KMS-11 (cell line): ENCODE measurements around the gene LGALS7B.
"Not testable (repeated sequence)": the region's sequence is repeated elsewhere in the genome, so short reads cannot be mapped to it uniquely, and the experiment has no call there.

Source experiments
- H2AFZ ChIP-seq: fragments of 200-600 bp; sonication (generic); 2 replicates; pipeline ENCODE4 v1.6.1; 2016; ENCODE audit warnings: antibody characterized with exemption, mixed run types, low read depth
- H3K27ac ChIP-seq: fragments of 200-600 bp; sonication (generic); 2 replicates; pipeline ENCODE4 v1.6.1; 2016; ENCODE audit warnings: mild to moderate bottlenecking, mixed run types
- H3K27me3 ChIP-seq: fragments of 200-600 bp; sonication (generic); 2 replicates; pipeline ENCODE4 v1.6.1; 2017; ENCODE audit warnings: mild to moderate bottlenecking, low read depth, mixed run types, moderate library complexity; ENCODE audit not compliant: insufficient read depth
- H3K36me3 ChIP-seq: fragments of 200-600 bp; sonication (generic); 2 replicates; pipeline ENCODE4 v1.6.1; 2017; ENCODE audit warnings: mild to moderate bottlenecking, mixed run types; ENCODE audit not compliant: insufficient read depth
- H3K4me1 ChIP-seq: fragments of 200-600 bp; sonication (generic); 2 replicates; pipeline ENCODE4 v1.6.1; 2016; ENCODE audit warnings: mild to moderate bottlenecking, low read depth, mixed run types; ENCODE audit not compliant: poor library complexity, severe bottlenecking
- H3K4me2 ChIP-seq: fragments of 200-600 bp; sonication (generic); 2 replicates; pipeline ENCODE4 v1.7.0; 2016; ENCODE audit warnings: mild to moderate bottlenecking, mixed run types
- H3K4me3 ChIP-seq: fragments of 200-600 bp; sonication (generic); IDR thresholded peaks from 2 replicates; pipeline ENCODE4 v1.6.1; 2017; ENCODE audit warnings: low read depth, low read length, mixed read lengths; ENCODE audit not compliant: insufficient read depth
- H3K79me2 ChIP-seq: fragments of 200-600 bp; sonication (generic); 2 replicates; pipeline ENCODE4 v1.6.1; 2016; ENCODE audit warnings: low read depth, mixed run types; ENCODE audit not compliant: insufficient read depth
- H3K9ac ChIP-seq: fragments of 200-600 bp; sonication (generic); 2 replicates; pipeline ENCODE4 v1.6.1; 2016; ENCODE audit warnings: mild to moderate bottlenecking, mixed run types
- H4K20me1 ChIP-seq: fragments of 200-600 bp; sonication (generic); 2 replicates; pipeline ENCODE4 v1.6.1; 2016; ENCODE audit warnings: mild to moderate bottlenecking, mixed run types; ENCODE audit not compliant: insufficient read depth
- TF ChIP-seq, protein P1 (sequence below): fragments of 200-600 bp; sonication (generic); conservative IDR thresholded peaks from 2 replicates; pipeline ENCODE4 v1.6.1; 2017; ENCODE audit warnings: low read depth, mild to moderate bottlenecking, antibody characterized with exemption, low read length, moderate library complexity, mixed read lengths

LGALS7B gene

DNA sequence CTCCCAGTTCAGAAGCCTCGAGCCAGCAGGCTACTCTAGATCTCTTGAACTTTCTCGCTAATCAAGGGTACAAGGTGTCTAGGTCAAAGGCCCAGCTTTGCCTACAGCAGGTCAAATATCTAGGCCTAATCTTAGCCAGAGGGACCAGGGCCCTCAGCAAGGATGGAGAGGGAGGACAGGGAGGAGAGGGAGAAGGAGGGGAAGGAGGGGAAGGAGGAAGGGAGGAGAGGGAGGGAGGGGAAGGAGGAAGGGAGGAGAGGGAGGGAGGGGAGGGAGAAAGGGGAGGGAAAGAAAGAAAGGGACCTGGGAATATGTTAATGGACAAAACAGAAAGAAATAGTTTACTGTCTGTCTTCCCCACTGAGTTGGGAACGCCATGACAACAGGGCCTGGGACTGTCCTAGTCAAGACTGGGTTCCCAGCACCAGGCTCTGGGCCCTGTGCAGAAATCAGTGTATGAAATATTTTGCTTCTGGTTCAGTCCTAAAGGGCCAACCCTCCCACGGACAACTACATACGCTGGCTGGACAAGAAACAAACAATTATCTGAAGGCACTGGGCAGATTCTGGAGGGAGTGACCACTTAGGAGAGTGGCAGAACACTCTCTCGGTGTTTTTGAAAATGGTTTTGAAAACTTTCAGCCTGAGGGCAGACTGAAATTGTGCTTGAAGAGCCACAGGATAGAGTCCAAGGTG is 38.0 kb downstream of the LGALS7B start:
- no peaks in the 10 kb centered on the region for H4K20me1 ChIP-seq
- no peak overlapping the region for H3K27ac ChIP-seq
- no peaks in the 10 kb centered on the region for H3K27me3 ChIP-seq
- H3K4me1 ChIP-seq = peaks cover 10% of the 10 kb centered on the region
- H3K9ac ChIP-seq = no peak overlapping the region
- no peak overlapping the region for H3K4me3 ChIP-seq
- H2AFZ ChIP-seq = no peak overlapping the region
- no peak overlapping the region for H3K4me2 ChIP-seq
- H3K79me2 ChIP-seq = peaks cover 9% of the 10 kb centered on the region; the same call in 1 of the 2 replicates
- TF ChIP-seq, protein P1, sequence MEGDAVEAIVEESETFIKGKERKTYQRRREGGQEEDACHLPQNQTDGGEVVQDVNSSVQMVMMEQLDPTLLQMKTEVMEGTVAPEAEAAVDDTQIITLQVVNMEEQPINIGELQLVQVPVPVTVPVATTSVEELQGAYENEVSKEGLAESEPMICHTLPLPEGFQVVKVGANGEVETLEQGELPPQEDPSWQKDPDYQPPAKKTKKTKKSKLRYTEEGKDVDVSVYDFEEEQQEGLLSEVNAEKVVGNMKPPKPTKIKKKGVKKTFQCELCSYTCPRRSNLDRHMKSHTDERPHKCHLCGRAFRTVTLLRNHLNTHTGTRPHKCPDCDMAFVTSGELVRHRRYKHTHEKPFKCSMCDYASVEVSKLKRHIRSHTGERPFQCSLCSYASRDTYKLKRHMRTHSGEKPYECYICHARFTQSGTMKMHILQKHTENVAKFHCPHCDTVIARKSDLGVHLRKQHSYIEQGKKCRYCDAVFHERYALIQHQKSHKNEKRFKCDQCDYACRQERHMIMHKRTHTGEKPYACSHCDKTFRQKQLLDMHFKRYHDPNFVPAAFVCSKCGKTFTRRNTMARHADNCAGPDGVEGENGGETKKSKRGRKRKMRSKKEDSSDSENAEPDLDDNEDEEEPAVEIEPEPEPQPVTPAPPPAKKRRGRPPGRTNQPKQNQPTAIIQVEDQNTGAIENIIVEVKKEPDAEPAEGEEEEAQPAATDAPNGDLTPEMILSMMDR = no peak
- H3K36me3 ChIP-seq = peaks cover 4% of the 10 kb centered on the region; the same call in 1 of the 2 replicates

DNA sequence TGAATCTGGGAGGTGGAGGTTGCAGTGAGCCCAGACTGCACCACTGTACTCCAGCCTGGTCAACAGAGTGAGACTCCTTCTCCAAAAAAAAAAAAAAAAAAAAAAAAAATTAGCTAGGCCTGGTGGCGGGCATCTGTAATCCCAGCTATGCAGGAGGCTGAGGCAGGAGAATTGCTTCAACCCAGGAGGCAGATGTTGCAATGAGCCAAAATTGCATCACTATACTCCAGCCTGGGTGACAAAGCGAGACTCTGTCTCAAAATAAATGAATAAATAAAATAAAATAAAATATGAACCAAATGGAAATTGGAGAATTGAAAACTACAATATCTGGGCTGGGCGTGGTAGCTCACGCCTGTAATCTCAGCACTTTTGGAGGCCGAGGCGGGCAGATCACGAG is 40.2 kb downstream of the LGALS7B start:
- not testable (repeated sequence) for H3K36me3 ChIP-seq, H3K4me3 ChIP-seq, H3K4me2 ChIP-seq

DNA sequence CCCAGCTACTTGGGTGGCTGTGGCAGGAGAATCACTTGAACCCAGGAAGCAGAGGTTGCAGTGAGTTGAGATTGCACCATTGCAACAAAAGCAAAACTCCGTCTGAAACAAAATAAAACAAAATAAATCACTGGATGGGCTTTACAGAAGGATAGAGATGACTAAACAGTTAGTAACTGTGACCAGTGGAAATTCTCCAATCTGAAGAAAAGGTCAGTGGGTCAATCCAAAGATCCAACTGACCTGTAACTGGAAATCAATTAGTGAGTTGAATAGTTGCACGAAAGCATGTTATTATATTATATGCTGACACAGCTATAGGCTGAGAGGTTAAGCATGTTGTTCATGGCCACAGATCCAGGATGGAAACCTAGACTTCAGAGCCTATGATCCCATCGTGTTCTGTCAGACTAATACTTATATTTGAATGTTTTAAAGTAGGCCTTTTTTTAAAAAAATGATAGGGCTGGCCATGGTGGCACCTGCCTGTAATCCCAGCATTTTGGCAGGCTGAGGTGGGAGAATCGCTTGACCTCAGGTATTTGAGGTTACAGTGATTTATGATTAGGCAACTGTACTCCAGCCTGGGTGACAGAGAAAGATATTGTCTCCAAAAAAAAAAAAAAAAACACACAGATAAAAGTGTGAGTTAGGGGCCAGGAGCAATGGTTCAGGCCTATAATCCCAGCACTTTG is 41.2 kb downstream of the LGALS7B start:
- Histone ChIP-seq H3K79me2 (peaks cover 9% of the 10 kb centered on the region; the same call in 1 of the 2 replicates), H3K27me3 (no peaks in the 10 kb centered on the region), H3K27ac (no peak overlapping the region), H3K9ac (no peak overlapping the region), H3K4me3 (no peak overlapping the region), H3K4me2 (peak overlapping the region; percentile 83; the same call in 1 of the 2 replicates), H2AFZ (no peak overlapping the region), H3K4me1 (peaks cover 25% of the 10 kb centered on the region), H4K20me1 (no peaks in the 10 kb centered on the region), H3K36me3 (peaks cover 4% of the 10 kb centered on the region; the same call in 1 of the 2 replicates)
- TF ChIP-seq, protein P1 = no peak

More for the DNA sequence above, 40.2 kb downstream of the LGALS7B start:
- not testable (repeated sequence) for H4K20me1 ChIP-seq, H3K27me3 ChIP-seq, H3K9ac ChIP-seq, H3K79me2 ChIP-seq, H2AFZ ChIP-seq, H3K27ac ChIP-seq
- H3K4me1 ChIP-seq = peaks cover 25% of the 10 kb centered on the region

DNA sequence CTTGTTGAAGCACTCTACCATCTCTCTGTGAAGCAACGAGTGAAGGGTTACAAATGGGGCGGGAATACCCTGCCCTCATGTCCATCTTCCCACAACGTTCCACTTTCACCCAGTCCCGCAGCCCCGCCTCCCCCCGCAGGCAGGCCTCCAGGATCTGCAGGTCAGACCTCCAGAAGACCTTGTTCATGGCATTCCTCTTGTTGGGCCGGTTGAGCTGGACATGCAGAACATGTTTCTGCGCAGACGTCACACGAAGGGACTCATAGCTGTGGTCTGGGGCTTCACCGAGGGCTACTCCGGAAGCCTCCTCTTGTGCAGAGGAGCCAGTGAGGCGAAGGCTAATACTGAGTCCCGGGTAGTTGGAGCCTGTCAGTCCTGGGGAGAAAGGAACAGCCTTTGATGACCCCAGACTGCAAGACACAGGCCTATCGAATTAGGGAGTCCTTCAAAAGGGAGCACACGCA is 42.2 kb downstream of the LGALS7B start:
- Histone ChIP-seq H2AFZ (peak overlapping the region; percentile 83), H3K79me2 (peaks cover 9% of the 10 kb centered on the region; the same call in 1 of the 2 replicates), H3K36me3 (peaks cover 4% of the 10 kb centered on the region; the same call in 1 of the 2 replicates), H4K20me1 (no peaks in the 10 kb centered on the region), H3K4me3 (peak overlapping the region; percentile 68), H3K9ac (peak overlapping the region; percentile 78), H3K4me1 (peaks cover 25% of the 10 kb centered on the region), H3K27ac (peak overlapping the region; percentile 70), H3K4me2 (peak overlapping the region; percentile 83), H3K27me3 (no peaks in the 10 kb centered on the region)
- TF ChIP-seq, protein P1 = no peak
